HepG2 (cell line): Measurements from ENCODE around the gene MZF1. TPM values are rescaled to one million over a fixed set of nuclear protein-coding genes. Genes with fewer than 3 reads are reported as not detected.

Experiments
- ATAC-seq: fragments of 200-7000 bp; cut with Tn5 transposase; 3 replicates; pipeline ENCODE4 v1.9.1; 2020; ENCODE audit warnings: mild to moderate bottlenecking, moderate library complexity
- BruUV-seq: library from RNA; stranded (reverse); fragments of 400-500 nt; replicated peaks from 2 replicates; lab custom pipeline; 2021; lab: Mats Ljungman, UMichigan
- CTCF ChIA-PET: fragments of 300-600 bp; formaldehyde crosslinking; extraction: SDS; loops from one replicate; lab custom pipeline; 2021; ENCODE audit warnings: low total read pairs, inconsistent platforms, low intra/inter-chr PET ratio; lab: Yijun Ruan, JAX
- POLR2A ChIA-PET: fragments of 350-600 bp; sonication (Branson Sonifier 250); formaldehyde crosslinking; loops from one replicate; lab custom pipeline; 2020; ENCODE audit warnings: antibody characterized with exemption, inconsistent platforms; lab: Yijun Ruan, JAX
- DNase-seq: peaks from one replicate; pipeline ENCODE4 v3.0.0-alpha.2; 2015; ENCODE audit warnings: low spot score
- FAIRE-seq: peaks from 3 replicates; lab custom pipeline; 2011; peaks lifted over from hg19 to GRCh38; lab: Jason Lieb, UNC
- H2AFZ ChIP-seq: one replicate; pipeline ENCODE4 v1.6.1; 2011; ENCODE audit warnings: low read length, inconsistent platforms
- H3K27ac ChIP-seq: fragments of 300-600 bp; 3 replicates; pipeline ENCODE4 v1.8.0; 2011; ENCODE audit warnings: mixed run types, mild to moderate bottlenecking, mixed read lengths, low read length, inconsistent platforms; ENCODE audit not compliant: insufficient read depth; ENCODE audit errors: extremely low read length
- H3K27me3 ChIP-seq, 2 experiments: fragments of 200-600 bp in 1 of 2; 2 replicates in 1 of 2; 3 replicates in 1 of 2; pipeline versions ENCODE4 v1.6.0 to v1.8.0; 2011; ENCODE audit warnings: low read length in 2 of 2, mild to moderate bottlenecking in 2 of 2, moderate library complexity in 2 of 2, inconsistent platforms in 1 of 2; ENCODE audit not compliant: insufficient read depth in 2 of 2, control insufficient read depth in 1 of 2
- H3K36me3 ChIP-seq, 2 experiments: fragments of 200-600 bp in 1 of 2; replicated peaks in 1 of 2; 2 replicates in 1 of 2; 3 replicates in 1 of 2; pipeline versions ENCODE4 v1.5.1 to v1.8.0; 2011; ENCODE audit warnings: low read length in 2 of 2, inconsistent platforms in 1 of 2; ENCODE audit not compliant: insufficient read depth in 2 of 2, control insufficient read depth in 1 of 2
- H3K4me1 ChIP-seq: 2 replicates; pipeline ENCODE4 v1.5.1; 2012; ENCODE audit warnings: low read length, inconsistent platforms; ENCODE audit not compliant: insufficient read depth
- H3K4me2 ChIP-seq: 2 replicates; pipeline ENCODE4 v1.6.0; 2011; ENCODE audit warnings: low read depth, low read length, inconsistent platforms
- H3K4me3 ChIP-seq, 3 experiments: fragments of 200-600 bp in 1 of 3; sonication (generic), shearing (Covaris generic) in 1 of 3; replicated peaks in 1 of 3; 2 replicates each; pipeline ENCODE4 v1.5.1; 2011 to 2016; ENCODE audit warnings: low read length in 3 of 3, inconsistent platforms in 2 of 3, low read depth in 2 of 3, mild to moderate bottlenecking in 2 of 3, control low read depth in 1 of 3, mixed read lengths in 1 of 3; ENCODE audit not compliant: insufficient read depth in 1 of 3
- H3K79me2 ChIP-seq: one replicate; pipeline ENCODE4 v1.6.1; 2011; ENCODE audit warnings: low read length, inconsistent platforms; ENCODE audit not compliant: insufficient read depth
- H3K9ac ChIP-seq: 2 replicates; pipeline ENCODE4 v1.6.0; 2011; ENCODE audit warnings: mild to moderate bottlenecking, low read depth, low read length, inconsistent platforms; ENCODE audit not compliant: insufficient read depth
- H3K9me3 ChIP-seq: 2 replicates; pipeline ENCODE4 v1.5.1; 2012; ENCODE audit warnings: mild to moderate bottlenecking, low read length
- H4K20me1 ChIP-seq: 2 replicates; pipeline ENCODE4 v1.6.0; 2011; ENCODE audit warnings: inconsistent platforms, mild to moderate bottlenecking, low read length, moderate library complexity; ENCODE audit not compliant: insufficient read depth
- ATF7-NPFF ChIP-seq: sonication (generic); formaldehyde crosslinking; IDR thresholded peaks from 2 replicates; pipeline ENCODE4 v1.8.1; 2023; ENCODE audit warnings: mild to moderate bottlenecking, low read depth, missing genetic modification reagents, moderate library complexity
- CEBPB ChIP-seq: IDR thresholded peaks from 2 replicates; pipeline ENCODE4 v1.6.1; 2011; ENCODE audit warnings: low read depth, low read length, improper control_type of control experiment, borderline replicate concordance
- EEA1 ChIP-seq: sonication (generic); formaldehyde crosslinking; IDR thresholded peaks from 2 replicates; pipeline ENCODE4 v1.5.1; 2020; ENCODE audit warnings: mild to moderate bottlenecking, missing genetic modification reagents, borderline replicate concordance
- ELF3 ChIP-seq: IDR thresholded peaks from 2 replicates; pipeline ENCODE4 v1.6.1; 2016; ENCODE audit warnings: missing genetic modification reagents, missing compliant biosample characterization
- MATR3 ChIP-seq: sonication (generic); formaldehyde crosslinking; IDR thresholded peaks from 2 replicates; pipeline ENCODE4 v1.4.0; 2020; ENCODE audit warnings: missing genetic modification reagents
- NRL ChIP-seq: sonication (generic); formaldehyde crosslinking; IDR thresholded peaks from 2 replicates; pipeline ENCODE4 v1.5.0; 2020; ENCODE audit warnings: missing genetic modification reagents, mild to moderate bottlenecking, moderate library complexity, borderline replicate concordance
- TP53 ChIP-seq: sonication (generic); formaldehyde crosslinking; conservative IDR thresholded peaks from 2 replicates; pipeline ENCODE4 v1.4.0; 2020; ENCODE audit warnings: missing genetic modification reagents
- TSC22D2 ChIP-seq: sonication (generic); formaldehyde crosslinking; IDR thresholded peaks from 2 replicates; pipeline ENCODE4 v1.5.1; 2020; ENCODE audit warnings: missing genetic modification reagents, mild to moderate bottlenecking, borderline replicate concordance
- ZBTB8A ChIP-seq: sonication (generic); formaldehyde crosslinking; IDR thresholded peaks from 2 replicates; pipeline ENCODE4 v1.4.0; 2020; ENCODE audit warnings: mild to moderate bottlenecking, low read depth, missing genetic modification reagents, borderline replicate concordance
- ZNF264 ChIP-seq: sonication (generic); formaldehyde crosslinking; IDR thresholded peaks from 2 replicates; pipeline ENCODE4 v1.4.0; 2020; ENCODE audit warnings: missing genetic modification reagents
- ZNF75D ChIP-seq: sonication (generic); formaldehyde crosslinking; IDR thresholded peaks from 2 replicates; pipeline ENCODE4 v1.8.1; 2023; ENCODE audit warnings: missing genetic modification reagents, mild to moderate bottlenecking, borderline replicate concordance
- ZNF766 ChIP-seq: sonication (generic); formaldehyde crosslinking; IDR thresholded peaks from 2 replicates; pipeline ENCODE4 v1.5.0; 2020; ENCODE audit warnings: missing genetic modification reagents, borderline replicate concordance
- ZNF775 ChIP-seq: sonication (generic); formaldehyde crosslinking; IDR thresholded peaks from 2 replicates; pipeline ENCODE4 v1.4.0; 2020; ENCODE audit warnings: missing genetic modification reagents, mild to moderate bottlenecking, moderate library complexity, borderline replicate concordance
- in situ Hi-C: cut with HindIII; loops from 2 replicates; pipeline ENCODE4 v1.10.0; 2017; ENCODE audit warnings: low pct_unique_long_range_greater_than_20kb; ENCODE audit not compliant: extremely low pct_ligation_motif_present
- intact Hi-C: fragments of 100-400 bp; cut with micrococcal nuclease; formaldehyde crosslinking; loops from one replicate; pipeline ENCODE4 v1.10.0; 2022; ENCODE audit not compliant: unreplicated experiment
- polyA plus RNA-seq, 8 experiments: library from polyadenylated mRNA; depleted of rRNA in 3 of 8; stranded (reverse) in 7 of 8; unstranded in 1 of 8; fragments of >200 nt; fragmentation: Illumina TruSeq in 4 of 8; extraction: Trizol in 4 of 8; gene quantifications; 2 replicates each; pipeline versions ENCODE4 v1.2.1 to v1.2.3, GENCODE V29; 2011 to 2016; ENCODE audit warnings: low read depth in 4 of 8, missing spikeins in 1 of 8, mixed read lengths in 1 of 8; ENCODE audit not compliant: insufficient read depth in 1 of 8
- total RNA-seq, 5 experiments: library from RNA; depleted of rRNA; stranded (reverse); fragments of >200 nt; fragmentation: Illumina TruSeq; extraction: Trizol; gene quantifications; 2 replicates each; pipeline ENCODE4 v1.2.3, GENCODE V29; 2016; ENCODE audit warnings: low read depth in 1 of 5
- TF ChIP-seq, protein P1 (sequence below): sonication (generic); formaldehyde crosslinking; IDR thresholded peaks from 2 replicates; pipeline ENCODE4 v1.5.1; 2020; ENCODE audit warnings: mild to moderate bottlenecking, moderate library complexity, missing genetic modification reagents
- TF ChIP-seq, protein P2 (sequence below): sonication (generic); formaldehyde crosslinking; IDR thresholded peaks from 2 replicates; pipeline ENCODE4 v1.4.0; 2020; ENCODE audit warnings: low read depth, missing genetic modification reagents
- TF ChIP-seq, protein P3 (sequence below): sonication (generic); formaldehyde crosslinking; IDR thresholded peaks from 2 replicates; pipeline ENCODE4 v1.4.0; 2020; ENCODE audit warnings: missing genetic modification reagents

Gene MZF1
- total and polyA plus RNA-seq, 2 of the 13 experiments (the other 11 are each of a cell fraction or from before 2014, with no cell fraction given): 3.1 to 8.1 TPM

DNA sequence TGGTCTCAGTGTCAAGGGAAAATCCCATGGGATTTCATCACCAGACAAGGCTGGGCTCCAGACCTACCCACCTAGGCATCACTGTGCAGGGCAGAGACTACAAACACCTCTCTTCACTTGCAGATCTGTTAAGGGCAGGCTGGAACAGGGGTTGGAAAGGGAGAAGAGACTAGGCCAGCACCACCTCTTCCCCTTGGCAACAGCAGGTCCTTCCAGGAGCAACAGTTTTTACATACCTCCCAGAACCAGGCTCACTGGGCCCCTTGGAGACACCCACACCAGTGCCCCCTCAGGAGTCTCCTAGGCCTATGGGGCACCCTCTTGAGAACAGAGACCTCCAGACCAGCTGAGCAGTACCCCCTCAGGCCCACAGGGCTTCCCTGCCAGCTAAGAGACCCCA lies 12.2 kb downstream of the MZF1 start:
- H3K9me3 ChIP-seq: no peaks in the 10 kb centered on the region
- H3K4me1 ChIP-seq: peaks cover 27% of the 10 kb centered on the region
- no peak for DNase-seq
- no peak for TF ChIP-seq MATR3
- TF ChIP-seq, protein P1, sequence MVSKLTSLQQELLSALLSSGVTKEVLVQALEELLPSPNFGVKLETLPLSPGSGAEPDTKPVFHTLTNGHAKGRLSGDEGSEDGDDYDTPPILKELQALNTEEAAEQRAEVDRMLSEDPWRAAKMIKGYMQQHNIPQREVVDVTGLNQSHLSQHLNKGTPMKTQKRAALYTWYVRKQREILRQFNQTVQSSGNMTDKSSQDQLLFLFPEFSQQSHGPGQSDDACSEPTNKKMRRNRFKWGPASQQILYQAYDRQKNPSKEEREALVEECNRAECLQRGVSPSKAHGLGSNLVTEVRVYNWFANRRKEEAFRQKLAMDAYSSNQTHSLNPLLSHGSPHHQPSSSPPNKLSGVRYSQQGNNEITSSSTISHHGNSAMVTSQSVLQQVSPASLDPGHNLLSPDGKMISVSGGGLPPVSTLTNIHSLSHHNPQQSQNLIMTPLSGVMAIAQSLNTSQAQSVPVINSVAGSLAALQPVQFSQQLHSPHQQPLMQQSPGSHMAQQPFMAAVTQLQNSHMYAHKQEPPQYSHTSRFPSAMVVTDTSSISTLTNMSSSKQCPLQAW (CRISPR knock-in tag): no peak
- no peak for TF ChIP-seq ELF3 (CRISPR knock-in tag)
- no peak for TF ChIP-seq ZNF75D (CRISPR knock-in tag)
- TF ChIP-seq ZBTB8A: no peak
- no peak for TF ChIP-seq NRL (CRISPR knock-in tag)
- TF ChIP-seq, protein P2, sequence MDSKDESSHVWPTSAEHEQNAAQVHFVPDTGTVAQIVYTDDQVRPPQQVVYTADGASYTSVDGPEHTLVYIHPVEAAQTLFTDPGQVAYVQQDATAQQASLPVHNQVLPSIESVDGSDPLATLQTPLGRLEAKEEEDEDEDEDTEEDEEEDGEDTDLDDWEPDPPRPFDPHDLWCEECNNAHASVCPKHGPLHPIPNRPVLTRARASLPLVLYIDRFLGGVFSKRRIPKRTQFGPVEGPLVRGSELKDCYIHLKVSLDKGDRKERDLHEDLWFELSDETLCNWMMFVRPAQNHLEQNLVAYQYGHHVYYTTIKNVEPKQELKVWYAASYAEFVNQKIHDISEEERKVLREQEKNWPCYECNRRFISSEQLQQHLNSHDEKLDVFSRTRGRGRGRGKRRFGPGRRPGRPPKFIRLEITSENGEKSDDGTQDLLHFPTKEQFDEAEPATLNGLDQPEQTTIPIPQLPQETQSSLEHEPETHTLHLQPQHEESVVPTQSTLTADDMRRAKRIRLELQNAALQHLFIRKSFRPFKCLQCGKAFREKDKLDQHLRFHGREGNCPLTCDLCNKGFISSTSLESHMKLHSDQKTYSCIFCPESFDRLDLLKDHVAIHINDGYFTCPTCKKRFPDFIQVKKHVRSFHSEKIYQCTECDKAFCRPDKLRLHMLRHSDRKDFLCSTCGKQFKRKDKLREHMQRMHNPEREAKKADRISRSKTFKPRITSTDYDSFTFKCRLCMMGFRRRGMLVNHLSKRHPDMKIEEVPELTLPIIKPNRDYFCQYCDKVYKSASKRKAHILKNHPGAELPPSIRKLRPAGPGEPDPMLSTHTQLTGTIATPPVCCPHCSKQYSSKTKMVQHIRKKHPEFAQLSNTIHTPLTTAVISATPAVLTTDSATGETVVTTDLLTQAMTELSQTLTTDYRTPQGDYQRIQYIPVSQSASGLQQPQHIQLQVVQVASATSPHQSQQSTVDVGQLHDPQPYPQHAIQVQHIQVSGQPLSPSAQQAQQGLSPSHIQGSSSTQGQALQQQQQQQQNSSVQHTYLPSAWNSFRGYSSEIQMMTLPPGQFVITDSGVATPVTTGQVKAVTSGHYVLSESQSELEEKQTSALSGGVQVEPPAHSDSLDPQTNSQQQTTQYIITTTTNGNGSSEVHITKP (CRISPR knock-in tag): no peak
- TF ChIP-seq, protein P3, sequence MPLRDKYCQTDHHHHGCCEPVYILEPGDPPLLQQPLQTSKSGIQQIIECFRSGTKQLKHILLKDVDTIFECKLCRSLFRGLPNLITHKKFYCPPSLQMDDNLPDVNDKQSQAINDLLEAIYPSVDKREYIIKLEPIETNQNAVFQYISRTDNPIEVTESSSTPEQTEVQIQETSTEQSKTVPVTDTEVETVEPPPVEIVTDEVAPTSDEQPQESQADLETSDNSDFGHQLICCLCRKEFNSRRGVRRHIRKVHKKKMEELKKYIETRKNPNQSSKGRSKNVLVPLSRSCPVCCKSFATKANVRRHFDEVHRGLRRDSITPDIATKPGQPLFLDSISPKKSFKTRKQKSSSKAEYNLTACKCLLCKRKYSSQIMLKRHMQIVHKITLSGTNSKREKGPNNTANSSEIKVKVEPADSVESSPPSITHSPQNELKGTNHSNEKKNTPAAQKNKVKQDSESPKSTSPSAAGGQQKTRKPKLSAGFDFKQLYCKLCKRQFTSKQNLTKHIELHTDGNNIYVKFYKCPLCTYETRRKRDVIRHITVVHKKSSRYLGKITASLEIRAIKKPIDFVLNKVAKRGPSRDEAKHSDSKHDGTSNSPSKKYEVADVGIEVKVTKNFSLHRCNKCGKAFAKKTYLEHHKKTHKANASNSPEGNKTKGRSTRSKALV (CRISPR knock-in tag): no peak
- no peak for TF ChIP-seq ATF7-NPFF (CRISPR knock-in tag)
- no peak for TF ChIP-seq EEA1 (CRISPR knock-in tag)
- no peak for TF ChIP-seq TP53 (CRISPR knock-in tag)
- TF ChIP-seq TSC22D2: no peak
- TF ChIP-seq CEBPB: no peak
- TF ChIP-seq ZNF766 (CRISPR knock-in tag): no peak
- no peak for TF ChIP-seq ZNF775 (CRISPR knock-in tag)
- no peak for TF ChIP-seq ZNF264 (CRISPR knock-in tag)
- H3K27me3 ChIP-seq: no peaks in the 10 kb centered on the region
- POLR2A ChIA-PET: interaction anchor here (0.9 to 3.9 kb wide), 4 partner anchors 14 to 47 kb away, joined by 3 to 42 read pairs (median 10); partner anchors contain the start of gene TRIM28
- BruUV-seq: no TSS peak
- ATAC-seq: no peak
- in situ Hi-C loops (no loop called here), intact Hi-C loops (no loop called here)
- peaks cover 7 to 8% of the 10 kb centered on the region in 2 experiments; a peak in 4 of 5 replicates for H3K36me3 ChIP-seq
- no peak overlapping the region for H3K4me3 ChIP-seq
- no peak overlapping the region for H3K27ac ChIP-seq
- no peak overlapping the region for H3K9ac ChIP-seq
- FAIRE-seq: no peak
- CTCF ChIA-PET: no interaction called here
- peaks cover 32% of the 10 kb centered on the region for H3K79me2 ChIP-seq
- H3K4me2 ChIP-seq: no peak overlapping the region
- no peak overlapping the region for H2AFZ ChIP-seq
- no peaks in the 10 kb centered on the region for H4K20me1 ChIP-seq
